GM13977 (cell line): Measurements from ENCODE around the gene GPSM1.

Experiments
- DNase-seq: peaks from one replicate; pipeline ENCODE4 v3.0.0; 2012; ENCODE audit warnings: low spot score
- in situ Hi-C: fragments of 300-500 bp; cut with MboI; formaldehyde crosslinking; loops from one replicate; pipeline ENCODE4 v1.12.0; 2022; ENCODE audit warnings: low sequenced_read_pairs, low pct_unique_long_range_greater_than_20kb, mixed read lengths, inconsistent platforms; ENCODE audit not compliant: unreplicated experiment
- TF ChIP-seq, protein P1 (sequence below): IDR thresholded peaks from 2 replicates; pipeline ENCODE4 v1.5.1; 2012; ENCODE audit warnings: mild to moderate bottlenecking, control low read depth; ENCODE audit not compliant: insufficient read depth; ENCODE audit errors: extremely low read depth, missing control alignments

Gene GPSM1

DNA sequence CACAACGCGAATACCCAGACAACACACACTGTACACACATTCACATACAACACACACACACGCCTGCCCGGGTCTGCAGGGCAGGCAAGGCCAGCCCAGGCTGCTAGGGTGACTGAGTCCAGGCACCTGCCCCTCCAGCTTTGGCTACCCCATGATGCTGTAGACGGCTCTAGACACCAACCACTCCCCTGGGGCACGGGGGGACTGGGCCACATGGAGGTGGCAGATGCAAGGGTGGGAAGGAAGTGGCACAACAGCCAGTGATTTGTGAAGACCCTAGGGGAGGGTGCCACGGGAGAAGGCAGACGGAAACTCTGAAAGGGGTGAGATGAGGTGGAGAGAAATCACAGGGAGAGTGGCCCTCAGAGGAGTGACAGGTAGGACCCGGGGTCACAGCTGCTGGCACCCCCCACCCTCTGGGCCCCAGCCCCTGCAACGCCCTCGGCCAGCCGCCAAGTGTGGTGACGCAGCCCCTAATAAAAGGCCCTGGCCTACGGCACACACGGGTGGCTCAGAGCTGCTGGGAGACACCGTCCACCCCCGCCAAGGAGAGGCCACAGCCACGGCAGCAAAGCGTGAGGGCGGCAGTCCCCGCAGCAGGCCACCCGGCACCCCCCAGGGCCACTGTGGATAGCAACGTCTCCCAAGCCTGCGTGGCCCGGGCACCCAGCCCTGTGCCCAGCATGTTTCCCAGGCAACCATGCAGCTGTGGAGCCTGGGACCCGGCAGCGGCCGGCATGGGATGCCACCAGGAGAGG, 16.9 kb upstream of the GPSM1 start:
- no peak for DNase-seq
- TF ChIP-seq, protein P1, sequence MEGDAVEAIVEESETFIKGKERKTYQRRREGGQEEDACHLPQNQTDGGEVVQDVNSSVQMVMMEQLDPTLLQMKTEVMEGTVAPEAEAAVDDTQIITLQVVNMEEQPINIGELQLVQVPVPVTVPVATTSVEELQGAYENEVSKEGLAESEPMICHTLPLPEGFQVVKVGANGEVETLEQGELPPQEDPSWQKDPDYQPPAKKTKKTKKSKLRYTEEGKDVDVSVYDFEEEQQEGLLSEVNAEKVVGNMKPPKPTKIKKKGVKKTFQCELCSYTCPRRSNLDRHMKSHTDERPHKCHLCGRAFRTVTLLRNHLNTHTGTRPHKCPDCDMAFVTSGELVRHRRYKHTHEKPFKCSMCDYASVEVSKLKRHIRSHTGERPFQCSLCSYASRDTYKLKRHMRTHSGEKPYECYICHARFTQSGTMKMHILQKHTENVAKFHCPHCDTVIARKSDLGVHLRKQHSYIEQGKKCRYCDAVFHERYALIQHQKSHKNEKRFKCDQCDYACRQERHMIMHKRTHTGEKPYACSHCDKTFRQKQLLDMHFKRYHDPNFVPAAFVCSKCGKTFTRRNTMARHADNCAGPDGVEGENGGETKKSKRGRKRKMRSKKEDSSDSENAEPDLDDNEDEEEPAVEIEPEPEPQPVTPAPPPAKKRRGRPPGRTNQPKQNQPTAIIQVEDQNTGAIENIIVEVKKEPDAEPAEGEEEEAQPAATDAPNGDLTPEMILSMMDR, result no peak
- in situ Hi-C loops, result no loop called here

DNA sequence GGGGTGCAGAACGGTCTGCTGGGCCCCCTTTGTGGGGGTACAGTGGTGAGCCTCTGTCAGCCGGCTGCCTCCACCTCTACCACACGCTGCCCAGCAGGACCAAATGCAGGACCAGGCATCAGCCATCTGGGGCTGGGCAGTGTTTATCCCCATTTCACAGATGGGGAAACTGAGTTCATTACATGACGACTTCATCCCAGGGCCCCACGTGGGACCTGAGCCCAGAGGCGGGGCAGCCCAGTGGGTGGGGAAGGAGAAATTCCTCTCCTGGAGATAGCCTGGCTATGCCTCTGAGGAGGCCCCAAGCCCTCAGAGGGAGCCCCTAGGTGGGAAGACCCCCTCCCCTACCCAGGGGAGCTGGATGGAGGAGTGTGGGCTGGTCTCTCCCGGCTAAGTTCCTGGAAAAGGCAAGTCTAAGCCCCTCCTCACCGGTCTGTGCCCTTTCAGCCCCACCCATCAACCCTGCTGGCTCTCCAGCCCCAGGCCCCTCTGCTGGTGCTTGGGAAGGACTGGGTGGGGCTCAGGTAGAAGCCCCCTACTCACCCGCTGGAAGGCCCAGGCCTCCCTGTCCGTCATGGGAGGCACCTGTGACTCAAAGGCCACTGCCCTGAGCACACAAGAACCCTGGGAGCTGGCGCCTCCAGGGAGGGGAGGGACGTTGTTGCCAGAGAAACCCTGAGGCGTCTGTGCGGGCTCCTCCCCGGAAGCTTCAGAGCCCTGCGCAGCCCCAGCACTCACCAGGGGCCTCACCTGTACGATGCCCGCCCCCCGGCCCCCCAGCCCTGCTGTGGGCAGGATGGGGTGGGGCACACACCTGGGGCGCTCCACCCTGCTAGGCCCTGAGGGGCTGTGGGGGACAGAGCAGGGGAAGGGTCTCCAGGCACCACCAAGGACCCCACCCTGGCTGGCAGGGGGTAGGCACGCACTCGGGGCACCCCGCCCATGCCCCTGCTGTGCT, 16.0 kb upstream of the GPSM1 start:
- in situ Hi-C loops, result no loop called here
- TF ChIP-seq, protein P1, result no peak
- peak; percentile 62 for DNase-seq

- in situ Hi-C loops, result no loop called here
- DNase-seq, result no peak
- TF ChIP-seq, protein P1, result no peak
These were observed 15.3 kb upstream of the GPSM1 start for GRCh38 chr9:136312009-136312375.

- TF ChIP-seq, protein P1, result peak; percentile 60
- in situ Hi-C loops, result no loop called here
- peak; percentile 81 for DNase-seq
These were observed 14.9 kb upstream of the GPSM1 start for GRCh38 chr9:136312436-136312835.

DNA sequence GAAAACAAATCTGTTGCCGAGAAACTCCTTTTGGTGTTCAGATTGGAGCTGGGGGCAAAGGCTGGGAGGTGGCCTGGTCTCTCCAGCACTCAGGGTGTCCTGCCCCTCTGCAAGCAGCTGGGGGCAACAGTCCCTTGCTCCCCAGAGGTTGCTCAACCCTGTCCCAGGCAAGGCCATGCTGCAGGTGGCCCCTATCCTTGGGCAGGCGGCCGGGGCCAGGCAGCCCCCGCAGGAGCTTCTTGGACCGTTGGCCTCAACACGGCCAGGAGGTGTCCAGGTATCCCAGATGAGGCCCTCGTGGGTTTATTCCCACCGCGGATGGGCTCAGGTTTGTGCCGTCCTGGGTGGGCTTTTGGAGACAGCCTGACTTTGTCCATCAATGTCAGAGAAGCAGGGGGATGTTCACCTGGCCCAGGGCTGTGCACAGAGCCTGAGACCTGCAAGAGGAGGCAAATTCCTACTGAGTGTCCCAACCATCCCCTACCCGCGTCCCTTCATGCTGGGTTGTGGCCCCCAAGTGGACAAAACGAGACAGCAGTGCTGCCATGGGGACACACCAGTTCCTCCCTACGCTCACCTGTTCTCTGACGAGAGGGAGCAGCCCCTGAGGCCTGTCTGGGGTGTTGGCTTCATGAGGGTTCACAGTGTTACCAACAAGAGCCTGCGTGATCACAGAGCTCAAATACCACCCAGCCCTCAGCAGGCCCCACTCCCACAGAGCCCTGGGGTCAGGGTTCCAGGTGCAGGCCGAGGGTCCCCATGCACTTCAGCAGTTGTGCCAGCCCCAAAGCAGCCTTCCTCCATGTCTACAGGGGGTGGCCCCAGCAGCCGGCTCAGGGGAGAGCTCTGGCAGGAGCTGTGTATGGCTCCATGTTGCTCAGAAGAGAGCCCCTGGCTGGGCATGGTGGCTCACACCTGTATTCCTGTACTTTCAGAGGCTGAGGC, 14.0 kb upstream of the GPSM1 start:
- in situ Hi-C loops, result no loop called here
- no peak for DNase-seq
- TF ChIP-seq, protein P1, result no peak

DNA sequence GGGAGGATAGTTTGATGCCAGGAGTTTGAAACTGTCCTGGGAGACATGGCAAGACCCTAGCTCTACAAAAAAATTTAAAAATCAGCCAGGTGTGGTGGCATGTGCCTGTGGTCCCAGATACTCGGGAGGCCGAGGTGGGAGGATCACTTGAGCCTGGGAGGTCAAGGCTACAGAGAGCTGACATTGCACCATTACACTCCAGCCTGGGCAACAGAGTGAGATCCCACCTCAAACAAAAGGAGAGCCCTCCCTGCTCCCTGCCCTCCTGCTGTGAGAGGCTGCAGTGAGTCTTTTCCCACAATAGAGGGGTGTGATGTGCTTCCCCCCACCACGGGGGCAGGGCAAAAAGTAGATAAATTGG, 13.3 kb upstream of the GPSM1 start:
- TF ChIP-seq, protein P1, result no peak
- DNase-seq, result no peak
- in situ Hi-C loops, result no loop called here
